ENCODE data around the gene ITGA1. TPM values are rescaled to one million over a fixed set of nuclear protein-coding genes. Genes with fewer than 3 reads are reported as not detected.

The ITGA1 gene
- total RNA-seq, 4 donors from 2014 or later = 219 to 326 (median 240) TPM

GRCh38 chr5:52995095-52995494, 207.4 kb downstream of the ITGA1 start:
- no peaks in the 10 kb centered on the region for H3K9me3 ChIP-seq
- 100% methylated on average over 1 of the region's 1 CpG; no CpG with 5 or more reads in 1 of the 2 donors for WGBS, 2 donors (ENCODE audit: low coverage in 1 of 2)
- H3K4me1 ChIP-seq = peaks cover 0 to 33% (median 0%) of the 10 kb centered on the region in 3 donors
- H3K27me3 ChIP-seq = no peaks in the 10 kb centered on the region
- no peak overlapping the region for H3K4me3 ChIP-seq
- TF ChIP-seq, protein P1, sequence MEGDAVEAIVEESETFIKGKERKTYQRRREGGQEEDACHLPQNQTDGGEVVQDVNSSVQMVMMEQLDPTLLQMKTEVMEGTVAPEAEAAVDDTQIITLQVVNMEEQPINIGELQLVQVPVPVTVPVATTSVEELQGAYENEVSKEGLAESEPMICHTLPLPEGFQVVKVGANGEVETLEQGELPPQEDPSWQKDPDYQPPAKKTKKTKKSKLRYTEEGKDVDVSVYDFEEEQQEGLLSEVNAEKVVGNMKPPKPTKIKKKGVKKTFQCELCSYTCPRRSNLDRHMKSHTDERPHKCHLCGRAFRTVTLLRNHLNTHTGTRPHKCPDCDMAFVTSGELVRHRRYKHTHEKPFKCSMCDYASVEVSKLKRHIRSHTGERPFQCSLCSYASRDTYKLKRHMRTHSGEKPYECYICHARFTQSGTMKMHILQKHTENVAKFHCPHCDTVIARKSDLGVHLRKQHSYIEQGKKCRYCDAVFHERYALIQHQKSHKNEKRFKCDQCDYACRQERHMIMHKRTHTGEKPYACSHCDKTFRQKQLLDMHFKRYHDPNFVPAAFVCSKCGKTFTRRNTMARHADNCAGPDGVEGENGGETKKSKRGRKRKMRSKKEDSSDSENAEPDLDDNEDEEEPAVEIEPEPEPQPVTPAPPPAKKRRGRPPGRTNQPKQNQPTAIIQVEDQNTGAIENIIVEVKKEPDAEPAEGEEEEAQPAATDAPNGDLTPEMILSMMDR (IDR thresholded peaks at IDR 0.05) = no peak
- H3K27ac ChIP-seq = no peak overlapping the region
- no peaks in the 10 kb centered on the region for H3K36me3 ChIP-seq
- ATAC-seq = no peak

GRCh38 chr5:52995914-52996313, 208.2 kb downstream of the ITGA1 start:
- no peaks in the 10 kb centered on the region for H3K27me3 ChIP-seq
- ATAC-seq = no peak
- no peaks in the 10 kb centered on the region for H3K36me3 ChIP-seq
- H3K4me3 ChIP-seq = no peak overlapping the region
- H3K4me1 ChIP-seq = peaks cover 0 to 25% (median 0%) of the 10 kb centered on the region in 3 donors
- H3K9me3 ChIP-seq = no peaks in the 10 kb centered on the region
- WGBS, 2 donors (ENCODE audit: low coverage in 1 of 2) = 100% methylated on average over 1 of the region's 1 CpG
- no peak overlapping the region for H3K27ac ChIP-seq
- TF ChIP-seq POLR2A (IDR thresholded peaks at IDR 0.05) (no peak), EP300 (IDR thresholded peaks at IDR 0.05) (no peak), POLR2AphosphoS5 (IDR thresholded peaks at IDR 0.05) (no peak)
- TF ChIP-seq, protein P1 (IDR thresholded peaks at IDR 0.05) = no peak

GRCh38 chr5:52996979-52997378, 209.3 kb downstream of the ITGA1 start:
- WGBS, 2 donors (ENCODE audit: low coverage in 1 of 2) = 20 to 48% methylated on average over 1 of the region's 1 CpG
- ATAC-seq = no peak
- peaks cover 0 to 24% (median 0%) of the 10 kb centered on the region in 3 donors for H3K4me1 ChIP-seq
- H3K27ac ChIP-seq = peak overlapping the region in 1 of 4 donors; percentile 28
- H3K4me3 ChIP-seq = no peak overlapping the region
- H3K27me3 ChIP-seq = no peaks in the 10 kb centered on the region
- no peaks in the 10 kb centered on the region for H3K9me3 ChIP-seq
- H3K36me3 ChIP-seq = no peaks in the 10 kb centered on the region
- TF ChIP-seq POLR2A (IDR thresholded peaks at IDR 0.05) = no peak
- no peak for TF ChIP-seq POLR2AphosphoS5 (IDR thresholded peaks at IDR 0.05)
- TF ChIP-seq, protein P1 (IDR thresholded peaks at IDR 0.05) = no peak
- TF ChIP-seq EP300 (IDR thresholded peaks at IDR 0.05) = no peak

DNA sequence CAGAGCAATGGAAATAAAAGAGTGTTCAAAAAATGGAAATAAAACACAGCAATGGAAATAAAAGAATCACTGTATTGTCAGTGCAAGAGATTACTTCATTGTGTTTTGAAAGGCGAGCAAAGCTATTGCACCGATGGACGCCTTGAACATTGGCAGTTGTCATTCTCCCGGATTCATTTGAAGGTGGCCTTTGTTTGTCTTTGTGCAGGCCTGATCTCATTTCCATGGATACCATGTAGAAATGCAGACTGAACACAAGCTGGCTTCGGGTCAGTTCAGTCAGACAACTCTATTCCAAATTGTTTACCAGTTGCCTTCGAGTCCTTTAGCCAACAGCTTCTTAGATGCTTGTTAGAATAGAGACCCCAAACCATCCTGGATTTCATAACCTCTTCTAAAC, 209.7 kb downstream of the ITGA1 start:
- WGBS, 2 donors (ENCODE audit: low coverage in 1 of 2) = 51 to 62% methylated on average over 3 to 6 of the region's 6 CpGs
- TF ChIP-seq POLR2AphosphoS5 (IDR thresholded peaks at IDR 0.05) = no peak
- TF ChIP-seq, protein P1 (IDR thresholded peaks at IDR 0.05) = no peak
- no peak for TF ChIP-seq POLR2A (IDR thresholded peaks at IDR 0.05)
- no peak for TF ChIP-seq EP300 (IDR thresholded peaks at IDR 0.05)
- no peak for ATAC-seq
- Histone ChIP-seq H3K9me3 (no peaks in the 10 kb centered on the region), H3K27me3 (no peaks in the 10 kb centered on the region), H3K36me3 (no peaks in the 10 kb centered on the region), H3K4me3 (no peak overlapping the region), H3K27ac (peak overlapping the region in 1 of 4 donors; percentile 28), H3K4me1 (peaks cover 0 to 24% (median 0%) of the 10 kb centered on the region in 3 donors)

- Histone ChIP-seq H3K4me1 (peaks cover 0 to 24% (median 0%) of the 10 kb centered on the region in 3 donors), H3K4me3 (no peak overlapping the region), H3K36me3 (peaks cover 0 to under 1% of the 10 kb centered on the region in 2 donors), H3K27ac (no peak overlapping the region), H3K27me3 (no peaks in the 10 kb centered on the region), H3K9me3 (no peaks in the 10 kb centered on the region)
- WGBS, 2 donors (ENCODE audit: low coverage in 1 of 2) = 67 to 70% methylated on average over 2 of the region's 2 CpGs
- no peak for ATAC-seq
- TF ChIP-seq POLR2A (IDR thresholded peaks at IDR 0.05) (no peak), EP300 (IDR thresholded peaks at IDR 0.05) (no peak), POLR2AphosphoS5 (IDR thresholded peaks at IDR 0.05) (no peak)
- TF ChIP-seq, protein P1 (IDR thresholded peaks at IDR 0.05) = no peak
Observed at GRCh38 chr5:52998552-52999313, 211.0 kb downstream of the ITGA1 start.
